GM18502 (cell line): Measurements from ENCODE around the gene KAZN.

Experiments
- ATAC-seq: cut with Tn5 transposase; IDR thresholded peaks from one replicate; pipeline ENCODE4 v1.9.1; 2021; ENCODE audit warnings: mild to moderate bottlenecking; ENCODE audit not compliant: unreplicated experiment, poor library complexity

KAZN gene

GRCh38 chr1:14980621-14981218 is 382.2 kb downstream of the KAZN start:
- no peak for ATAC-seq

GRCh38 chr1:14982029-14982428 is 383.5 kb downstream of the KAZN start:
- ATAC-seq, result no peak

DNA sequence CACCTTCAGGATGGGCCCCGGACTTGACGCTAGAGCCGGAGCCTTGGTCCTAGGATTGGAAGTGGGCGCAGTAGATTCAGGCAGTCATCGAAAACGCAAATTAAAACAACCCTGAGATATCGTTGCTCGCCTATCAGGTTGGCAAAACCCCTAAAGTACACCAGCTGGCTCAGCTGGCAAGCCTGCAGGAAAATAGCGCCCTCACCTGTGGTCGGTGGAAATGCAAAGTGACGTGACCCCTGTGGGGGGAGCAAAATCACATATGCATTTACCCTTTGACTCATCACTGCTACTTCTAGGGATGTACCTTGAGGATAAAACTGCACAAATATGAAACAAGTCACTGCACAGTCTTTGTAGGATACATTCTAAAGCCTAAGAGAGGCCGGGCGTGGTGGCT is 384.8 kb downstream of the KAZN start:
- no peak for ATAC-seq

GRCh38 chr1:14986168-14986567 is 387.7 kb downstream of the KAZN start:
- ATAC-seq, result no peak

DNA sequence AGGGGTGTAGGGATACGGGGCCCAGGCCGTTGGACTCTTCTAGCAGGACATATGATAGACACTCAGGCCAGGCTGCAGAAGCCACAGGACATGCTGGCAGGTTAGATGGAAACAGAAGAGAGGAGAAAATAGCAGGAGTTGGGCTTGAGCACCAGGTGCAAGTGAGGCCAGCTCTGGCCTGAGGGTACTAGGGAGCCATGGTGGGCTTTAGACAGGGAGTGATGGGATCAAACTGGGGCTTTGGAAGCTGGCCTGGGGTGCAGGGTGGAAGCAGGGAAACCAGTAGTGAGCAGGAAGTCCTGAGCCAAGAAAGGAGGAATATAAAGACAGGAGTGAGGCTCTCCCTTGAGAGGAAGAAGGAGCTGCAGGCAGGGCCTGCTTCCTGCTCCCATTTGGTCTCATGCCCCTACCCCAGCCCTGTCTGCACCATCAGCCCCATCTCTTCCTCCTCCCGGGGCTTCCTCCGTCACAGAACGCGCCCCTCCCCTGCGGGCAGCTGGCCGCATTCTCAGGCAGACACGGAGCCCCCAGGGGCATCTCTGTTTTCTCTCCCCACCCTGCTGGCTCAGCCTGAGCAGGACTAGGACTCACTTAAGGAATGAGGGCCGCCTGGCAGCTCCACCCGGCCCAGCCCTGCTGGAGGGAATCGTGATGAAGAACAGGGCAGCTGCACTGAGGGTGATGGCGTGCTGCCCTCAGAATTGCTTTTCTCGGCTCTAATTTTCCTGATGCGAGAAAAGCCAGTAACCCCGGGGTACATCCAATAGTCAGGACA is 389.5 kb downstream of the KAZN start:
- ATAC-seq, result no peak

DNA sequence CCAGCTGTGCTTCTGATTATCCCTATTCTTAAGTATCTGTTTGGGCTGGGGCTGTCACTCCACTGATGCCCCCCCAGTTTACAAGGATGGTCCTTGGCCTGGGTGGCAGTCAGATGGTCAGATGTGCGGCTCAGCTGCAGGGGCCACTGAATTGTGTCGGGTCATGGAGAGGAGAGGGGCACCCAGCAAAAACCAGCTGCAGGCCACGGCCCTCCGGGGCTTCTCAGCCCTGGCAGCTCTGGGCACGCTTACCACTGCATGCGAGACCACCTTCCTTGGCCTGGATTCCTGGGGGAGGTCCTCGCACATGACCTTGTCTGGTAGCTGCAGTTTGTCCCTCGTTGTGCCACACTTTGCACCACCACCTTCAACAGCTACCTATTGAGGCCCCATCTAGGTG is 390.2 kb downstream of the KAZN start:
- no peak for ATAC-seq

- ATAC-seq, result no peak
Observed at GRCh38 chr1:14989931-14990728, 391.6 kb downstream of the KAZN start.

- ATAC-seq, result no peak
Observed at GRCh38 chr1:14993414-14993813, 394.9 kb downstream of the KAZN start.

DNA sequence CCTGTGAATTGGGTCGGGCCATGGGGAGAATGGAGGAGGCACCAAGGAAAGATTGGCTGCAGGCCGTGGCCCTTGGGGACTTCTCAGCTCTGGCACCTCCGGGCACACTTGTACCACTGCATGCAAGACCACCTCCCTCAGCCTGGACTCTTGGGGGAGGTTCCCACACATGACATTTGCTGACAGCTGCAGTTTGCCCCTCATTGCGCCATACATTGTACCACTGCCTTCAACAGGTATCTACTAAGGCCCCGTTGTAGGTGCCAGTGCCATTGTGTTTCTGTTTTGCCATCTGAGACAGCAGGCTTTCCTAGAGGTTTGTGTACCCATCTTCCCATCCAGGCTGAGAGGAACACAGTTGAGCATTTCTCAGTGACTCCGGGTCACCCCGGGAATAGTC is 395.7 kb downstream of the KAZN start:
- ATAC-seq, result no peak

- ATAC-seq, result no peak
Observed at GRCh38 chr1:14994841-14995437, 396.5 kb downstream of the KAZN start.

GRCh38 chr1:14996133-14997050 is 397.9 kb downstream of the KAZN start:
- no peak for ATAC-seq

DNA sequence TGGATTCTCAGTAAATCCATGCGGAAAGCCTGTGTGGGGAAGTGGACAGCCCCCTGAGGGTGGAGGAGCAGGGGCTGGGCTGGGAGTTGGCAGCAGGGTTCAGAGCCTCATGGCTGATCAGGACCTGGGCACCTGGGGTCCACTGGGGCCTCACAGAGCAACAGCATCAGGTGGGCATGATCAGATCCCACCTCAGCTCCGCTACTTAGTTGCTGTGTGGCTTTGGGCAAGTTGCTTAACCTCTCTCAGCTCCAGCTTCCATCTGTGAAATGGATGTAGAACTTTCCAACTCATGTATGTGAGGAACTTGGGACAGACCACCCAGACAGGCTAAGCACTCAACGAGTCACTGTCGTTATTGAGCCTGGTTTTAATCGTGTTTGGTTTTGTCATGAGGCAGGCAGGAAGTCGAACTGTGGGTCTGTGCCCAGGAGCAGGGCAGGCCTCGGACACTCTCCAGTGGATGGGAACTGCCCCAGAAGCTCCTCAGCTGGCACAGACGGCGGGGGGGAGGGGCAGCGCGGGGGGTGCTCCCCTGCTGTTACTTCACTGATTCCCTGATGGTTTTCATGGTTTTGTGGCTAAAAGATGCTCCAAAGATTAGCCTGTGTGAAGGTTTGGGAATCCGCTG is 399.3 kb downstream of the KAZN start:
- ATAC-seq, result no peak

DNA sequence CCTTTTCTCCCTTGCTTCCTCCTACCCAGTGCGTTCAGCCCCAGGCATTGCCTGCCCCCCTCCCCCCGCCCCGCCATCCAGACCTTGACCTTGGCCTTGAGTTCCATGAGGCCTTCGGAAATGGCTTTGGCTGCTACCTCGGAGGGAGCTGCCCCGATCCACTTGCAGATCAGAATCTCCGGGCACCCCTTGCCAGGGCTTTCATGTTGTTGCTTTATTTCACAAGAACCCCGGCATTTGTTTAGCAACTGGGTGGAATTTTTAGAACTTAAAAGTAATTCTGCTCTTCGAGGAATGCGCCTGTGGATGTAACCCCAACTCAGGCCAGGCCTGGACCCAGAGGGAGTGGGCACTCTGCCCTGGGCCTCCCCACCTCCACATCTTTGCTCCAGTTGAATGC is 401.0 kb downstream of the KAZN start:
- ATAC-seq, result no peak

DNA sequence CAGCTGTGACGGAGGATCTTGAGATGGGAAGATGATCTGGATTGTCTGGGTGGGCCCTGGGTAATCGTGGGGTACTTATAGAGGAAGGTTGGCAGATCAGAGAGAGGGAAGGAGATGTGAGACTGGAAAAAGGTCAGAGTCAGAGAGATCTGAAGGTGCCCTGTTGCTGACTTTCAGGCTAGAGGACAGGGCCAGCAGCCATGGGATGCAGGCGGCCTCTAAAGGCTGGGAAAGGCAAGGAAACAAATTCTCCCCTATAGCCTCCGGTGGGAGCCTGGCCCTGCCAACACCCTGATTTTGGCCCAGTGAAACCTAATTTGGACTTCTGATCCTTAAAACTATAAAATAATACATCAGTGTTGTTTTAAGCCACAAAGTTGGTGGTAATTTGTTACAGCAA is 401.5 kb downstream of the KAZN start:
- no peak for ATAC-seq

- ATAC-seq, result no peak
Observed at GRCh38 chr1:15000671-15001070, 402.2 kb downstream of the KAZN start.

GRCh38 chr1:15001317-15001915 is 402.9 kb downstream of the KAZN start:
- no peak for ATAC-seq

DNA sequence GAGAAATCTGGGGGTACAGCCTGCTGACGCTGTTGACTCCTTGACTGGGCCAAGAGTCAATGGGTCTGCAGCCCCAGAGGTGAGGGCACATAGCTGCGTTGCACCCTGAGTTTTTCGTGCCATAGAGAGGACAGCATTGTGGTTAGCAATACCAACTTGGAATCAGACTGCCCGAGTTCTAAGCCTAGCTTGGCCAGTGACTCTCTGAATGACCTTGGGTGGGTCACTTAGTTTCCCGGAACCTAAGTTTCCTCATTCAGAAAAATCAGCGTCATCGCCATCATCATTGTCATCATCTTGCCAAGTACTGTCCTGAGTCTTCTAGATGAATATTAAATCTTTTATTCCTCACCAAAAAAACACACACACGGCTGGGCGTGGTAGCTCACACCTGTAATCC is 403.8 kb downstream of the KAZN start:
- no peak for ATAC-seq

DNA sequence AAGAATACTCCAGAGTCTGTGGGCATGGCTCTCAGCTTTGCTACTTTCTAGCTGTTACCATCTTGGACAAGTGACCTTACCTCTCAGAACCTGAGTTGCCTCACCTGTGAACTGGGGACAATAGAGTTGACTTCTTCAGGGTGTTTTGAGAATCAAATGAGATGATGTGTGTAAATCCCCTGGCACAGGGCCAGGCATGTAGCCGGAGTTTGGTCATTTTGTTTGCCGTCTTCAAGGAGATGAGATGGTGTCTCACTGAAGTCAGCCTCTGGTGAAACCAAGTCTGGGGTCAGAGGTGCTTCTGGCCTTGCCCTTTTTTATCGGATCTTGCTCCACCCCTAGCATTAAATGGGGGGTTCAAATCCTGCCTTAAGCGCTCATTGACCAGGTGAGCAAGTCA is 405.9 kb downstream of the KAZN start:
- ATAC-seq, result no peak

DNA sequence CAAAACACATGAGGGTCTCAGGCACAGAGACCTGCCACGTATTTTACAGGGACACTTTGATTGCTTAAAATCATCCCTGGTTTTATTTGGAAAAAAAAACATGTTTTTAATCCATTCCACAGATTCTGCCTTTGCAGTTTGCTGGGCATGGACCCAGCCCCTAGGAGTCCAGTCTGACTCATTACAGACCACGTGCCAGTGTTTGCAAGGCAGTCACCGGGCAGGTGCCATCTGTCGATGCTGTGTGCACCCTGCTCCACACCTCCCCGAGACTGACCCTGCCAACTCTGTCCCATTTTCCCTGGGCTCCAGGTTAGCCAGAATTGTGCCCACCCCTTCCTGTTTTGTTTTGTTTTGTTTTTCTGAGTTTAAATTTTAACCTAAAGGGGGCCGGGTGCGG is 406.6 kb downstream of the KAZN start:
- no peak for ATAC-seq
